HG03175 (cell line): ENCODE data around the gene SCN2A.
"Not testable (repeated sequence)": the region's sequence is repeated elsewhere in the genome, so short reads cannot be mapped to it uniquely, and the experiment has no call there.

Experiments used
- ATAC-seq: cut with Tn5 transposase; IDR thresholded peaks from one replicate; pipeline ENCODE4 v1.9.1; 2021; ENCODE audit warnings: mild to moderate bottlenecking, moderate library complexity; ENCODE audit not compliant: unreplicated experiment

Gene SCN2A

GRCh38 chr2:165251366-165251765 is 12.2 kb downstream of the SCN2A start:
- ATAC-seq: no peak

DNA sequence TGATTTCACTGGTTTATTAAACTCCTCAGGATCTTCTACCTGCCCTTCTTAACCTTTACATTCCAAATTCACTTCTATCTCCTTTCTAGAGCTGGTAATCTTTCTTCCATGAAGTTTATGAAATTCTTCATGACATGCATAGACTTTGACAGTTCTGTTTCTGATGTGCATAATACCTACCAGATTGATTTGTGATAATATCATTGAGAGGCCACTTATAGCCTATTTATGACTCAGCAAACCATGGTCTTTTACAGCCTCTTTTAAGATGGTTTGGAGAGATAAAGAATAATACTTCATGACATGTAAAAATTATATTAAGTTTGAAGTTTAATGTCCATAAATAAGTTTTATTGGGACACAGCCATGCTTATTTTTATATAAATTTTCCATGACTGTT is 14.0 kb downstream of the SCN2A start:
- ATAC-seq: no peak

DNA sequence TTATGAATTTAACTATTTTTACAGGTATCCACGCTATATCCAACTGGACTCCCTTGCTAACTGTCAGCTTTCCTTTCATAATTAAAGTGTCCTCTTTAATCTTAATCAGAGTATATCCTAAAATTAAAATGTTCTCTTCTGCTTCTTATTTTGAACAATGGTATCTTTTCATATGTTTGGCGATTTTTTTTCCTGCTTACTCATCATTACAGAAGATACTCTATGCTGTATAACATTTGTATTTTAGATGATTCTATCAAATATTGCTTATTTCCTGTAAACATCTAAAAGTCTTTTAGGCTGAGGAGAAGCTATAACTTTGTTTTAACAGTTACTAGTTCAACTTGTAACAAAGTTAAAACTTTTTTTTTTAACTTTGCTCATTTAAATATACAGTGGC is 17.4 kb downstream of the SCN2A start:
- no peak for ATAC-seq

DNA sequence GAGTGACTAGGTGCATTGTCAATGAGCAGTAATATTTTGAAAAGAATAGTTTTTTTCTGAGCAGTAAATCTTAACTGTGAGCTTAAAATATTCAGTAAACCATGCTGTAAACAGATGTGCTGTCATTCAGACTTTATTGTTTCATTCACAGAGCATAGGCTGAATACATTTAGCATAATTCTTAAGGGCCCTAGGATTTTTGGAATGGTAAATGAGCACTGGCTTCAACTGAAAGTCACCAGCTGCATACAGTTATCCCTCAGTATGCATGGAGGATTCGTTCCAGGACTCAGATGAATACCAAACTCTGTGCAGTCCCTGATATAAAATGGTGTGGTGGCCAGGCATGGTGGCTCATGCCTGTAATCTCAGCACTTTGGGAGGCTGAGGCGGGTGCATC is 21.1 kb downstream of the SCN2A start:
- not testable (repeated sequence) for ATAC-seq

- ATAC-seq: peak; percentile 51
Observed at GRCh38 chr2:165268754-165269153, 29.5 kb downstream of the SCN2A start.

DNA sequence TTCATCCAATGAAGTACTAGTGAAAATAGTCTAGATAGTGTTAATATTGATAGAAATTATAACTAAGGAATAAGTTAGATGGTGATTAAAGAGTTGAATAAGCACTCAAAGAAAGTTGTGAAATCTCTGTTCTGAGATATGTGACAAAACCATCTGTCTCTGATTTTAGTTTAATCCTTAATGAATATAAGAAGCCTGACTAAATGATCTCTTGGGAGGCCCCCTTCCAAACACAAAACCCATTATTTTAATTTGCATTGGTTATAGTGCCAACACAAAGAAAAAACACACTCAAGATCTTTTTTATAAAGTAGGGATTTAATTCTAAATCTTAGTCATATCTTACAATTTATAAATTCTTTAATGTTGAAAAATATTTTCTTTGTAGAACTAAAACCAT is 34.0 kb downstream of the SCN2A start:
- no peak for ATAC-seq

GRCh38 chr2:165274698-165275097 is 35.5 kb downstream of the SCN2A start:
- no peak for ATAC-seq

GRCh38 chr2:165275932-165276331 is 36.7 kb downstream of the SCN2A start:
- ATAC-seq: no peak

DNA sequence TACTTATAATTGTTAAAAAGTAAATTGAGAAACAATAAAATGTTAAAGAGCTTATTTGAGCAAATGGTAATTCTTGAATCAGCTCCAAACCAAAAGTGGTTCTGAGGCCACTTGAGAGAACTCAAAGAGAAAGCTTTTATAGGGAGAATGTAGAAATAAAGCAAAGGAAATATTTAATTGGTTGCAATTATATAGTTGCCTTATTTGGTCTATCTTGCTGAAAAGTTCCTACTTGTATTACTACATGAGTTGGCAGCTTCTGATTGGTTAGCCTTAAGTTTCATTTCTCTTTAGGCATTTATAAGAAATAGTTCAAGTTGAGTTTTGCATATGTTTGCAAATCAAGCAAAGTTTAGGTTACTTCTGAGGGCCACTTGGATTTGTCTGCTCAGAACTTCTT is 38.1 kb downstream of the SCN2A start:
- no peak for ATAC-seq

DNA sequence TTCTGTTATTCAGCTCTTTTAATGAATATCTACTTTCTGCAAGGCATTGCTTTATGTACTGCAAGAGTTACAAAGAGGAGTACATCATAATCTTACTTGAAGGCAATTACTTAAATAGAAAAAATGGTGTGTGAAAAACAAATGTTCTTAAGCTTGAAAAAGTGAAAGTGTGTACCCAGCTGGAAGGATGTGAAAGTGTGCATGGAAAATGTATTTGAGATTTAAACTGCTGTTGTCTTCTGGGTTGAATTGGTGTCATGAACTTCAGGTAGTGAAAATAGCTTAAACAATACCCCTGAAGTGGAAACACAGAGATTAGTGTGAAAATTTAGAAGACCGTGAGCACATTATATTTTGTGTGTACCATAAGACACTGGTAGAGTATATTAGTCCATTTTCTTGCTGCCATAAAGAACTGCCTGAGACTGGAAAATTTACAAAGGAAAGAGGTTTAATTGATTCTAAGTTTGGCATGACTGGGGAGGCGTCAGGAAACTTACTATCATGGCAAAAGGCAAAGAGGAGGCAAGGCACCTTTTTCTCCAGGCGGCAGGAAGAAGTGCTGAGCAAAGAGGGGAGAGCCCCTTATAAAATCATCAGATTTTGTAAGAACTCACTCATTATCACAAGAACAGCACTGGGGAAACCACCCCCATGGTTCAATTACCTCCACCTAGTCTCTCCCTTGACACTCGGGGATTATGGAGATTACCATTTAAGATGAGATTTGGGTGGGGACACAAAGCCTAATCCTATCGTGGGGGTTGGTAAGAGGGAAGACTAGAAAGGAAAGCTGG is 38.8 kb downstream of the SCN2A start:
- ATAC-seq: no peak

GRCh38 chr2:165280356-165280755 is 41.1 kb downstream of the SCN2A start:
- no peak for ATAC-seq

- no peak for ATAC-seq
Observed at GRCh38 chr2:165281387-165281786, 42.2 kb downstream of the SCN2A start.

- ATAC-seq: no peak
Observed at GRCh38 chr2:165283342-165283741, 44.1 kb downstream of the SCN2A start.

DNA sequence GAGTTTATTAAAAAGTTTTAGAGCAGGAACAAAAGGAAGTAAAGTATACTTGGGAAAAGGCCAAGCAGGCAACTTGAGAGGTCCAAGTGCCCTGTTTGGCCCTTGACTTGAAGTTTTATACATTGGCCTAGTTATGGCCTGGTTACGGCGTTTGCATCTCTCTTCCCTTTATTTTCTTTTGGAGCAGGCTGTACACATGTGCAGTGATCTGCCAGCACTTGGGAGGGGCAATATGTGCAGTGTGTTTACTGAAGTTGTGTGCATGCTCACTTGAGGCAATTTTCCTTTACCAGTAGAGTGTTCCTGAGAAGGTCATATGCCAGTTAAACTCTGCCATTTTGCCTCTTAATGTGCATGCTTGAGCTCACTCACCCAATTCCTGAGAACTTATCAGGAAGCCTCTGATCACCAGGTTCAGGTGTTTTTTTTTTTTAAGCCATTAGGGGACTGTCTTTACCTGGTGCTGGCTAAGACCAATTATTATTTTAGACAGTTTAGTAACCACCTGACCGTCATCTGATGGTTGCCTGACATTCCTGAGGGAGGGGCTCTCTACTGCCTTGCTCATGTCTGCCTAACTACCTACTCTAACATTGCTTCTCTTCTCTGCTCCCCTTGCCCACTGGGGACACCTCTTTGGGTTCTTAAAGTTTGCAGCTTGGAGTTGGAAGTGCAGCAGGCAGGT is 48.0 kb downstream of the SCN2A start:
- ATAC-seq: no peak

DNA sequence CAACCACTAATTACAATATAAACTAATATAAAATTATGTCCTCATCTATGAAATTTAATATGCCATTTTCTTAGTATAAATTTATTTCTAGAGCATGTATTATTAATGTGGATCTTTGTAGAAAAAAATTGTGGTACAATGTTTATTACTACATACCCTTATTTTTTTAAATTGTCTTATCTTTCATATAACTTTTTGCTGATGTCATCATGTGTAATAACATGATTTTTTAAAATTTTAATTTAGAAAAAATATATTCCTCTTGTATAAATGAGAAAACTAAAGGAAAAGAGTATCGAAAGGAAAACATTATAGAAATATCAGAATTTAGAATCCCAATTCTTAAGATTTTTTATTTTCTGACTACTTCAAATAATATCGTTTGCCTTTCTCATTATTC is 49.9 kb downstream of the SCN2A start:
- ATAC-seq: no peak

- ATAC-seq: peak; percentile 100
Observed at GRCh38 chr2:165293440-165294420, 54.5 kb downstream of the SCN2A start.

- ATAC-seq: no peak
Observed at GRCh38 chr2:165294912-165295311, 55.7 kb downstream of the SCN2A start.

DNA sequence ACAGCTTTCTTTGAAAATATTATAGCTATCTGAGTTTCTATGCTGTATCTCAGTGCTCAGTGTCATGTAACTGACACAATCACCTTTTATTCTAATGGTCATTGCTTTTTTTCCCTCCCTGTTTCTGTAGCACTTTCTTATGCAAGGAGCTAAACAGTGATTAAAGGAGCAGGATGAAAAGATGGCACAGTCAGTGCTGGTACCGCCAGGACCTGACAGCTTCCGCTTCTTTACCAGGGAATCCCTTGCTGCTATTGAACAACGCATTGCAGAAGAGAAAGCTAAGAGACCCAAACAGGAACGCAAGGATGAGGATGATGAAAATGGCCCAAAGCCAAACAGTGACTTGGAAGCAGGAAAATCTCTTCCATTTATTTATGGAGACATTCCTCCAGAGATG is 56.4 kb downstream of the SCN2A start:
- ATAC-seq: no peak

DNA sequence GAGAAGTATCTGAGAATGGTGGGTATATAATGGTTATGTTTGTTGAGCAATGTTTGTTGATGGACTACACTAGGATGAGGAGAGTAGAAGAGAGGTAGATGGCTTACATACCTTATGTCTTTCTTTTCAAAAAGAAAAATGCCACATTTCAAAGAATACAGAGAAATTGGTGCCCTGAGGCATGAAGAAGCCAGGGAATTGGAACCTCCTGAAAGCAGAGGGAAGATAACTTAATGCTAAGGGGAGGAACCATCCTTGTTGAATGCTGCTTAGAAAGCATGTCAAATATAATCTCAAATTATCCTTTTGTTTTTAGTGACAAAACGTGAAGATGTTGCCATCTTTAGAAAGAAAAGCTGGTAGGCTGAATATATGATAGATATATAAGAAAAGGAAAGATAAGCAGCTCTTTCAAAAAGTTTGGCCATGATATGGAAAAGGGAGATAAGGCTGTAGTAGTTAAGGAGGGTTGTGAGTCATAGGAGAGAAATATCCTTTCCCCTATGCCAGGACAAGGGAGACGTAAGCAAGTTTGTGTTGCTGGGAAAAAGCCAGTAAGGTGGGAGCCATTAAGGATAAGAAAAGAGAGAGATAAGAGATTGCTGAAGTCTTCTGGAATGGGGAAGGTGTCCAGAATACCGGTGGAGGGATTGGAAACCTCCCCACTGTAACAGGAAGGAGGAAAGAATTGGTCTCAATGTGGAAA is 66.3 kb downstream of the SCN2A start:
- ATAC-seq: no peak

- no peak for ATAC-seq
Observed at GRCh38 chr2:165307317-165307716, 68.1 kb downstream of the SCN2A start.

DNA sequence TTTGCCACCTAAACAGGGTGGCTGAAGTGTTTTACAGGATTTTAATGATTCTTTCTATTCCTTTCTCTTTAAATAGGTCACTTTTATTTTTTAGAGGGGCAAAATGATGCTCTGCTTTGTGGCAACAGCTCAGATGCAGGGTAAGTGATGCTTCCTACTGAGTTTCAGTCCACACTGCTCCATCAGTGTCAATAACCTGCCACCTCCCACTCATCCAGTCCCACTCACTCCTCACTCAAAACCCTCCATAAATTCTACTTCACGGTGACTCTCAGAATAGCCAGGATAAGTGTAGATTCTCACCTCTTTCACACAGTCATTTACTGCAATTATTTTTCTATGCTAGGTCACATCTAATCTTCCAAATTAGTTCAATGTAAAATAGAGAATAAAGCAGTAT is 72.7 kb downstream of the SCN2A start:
- no peak for ATAC-seq
